Measurements from ENCODE around the gene DBNDD2. TPM values are rescaled to one million over a fixed set of nuclear protein-coding genes. Genes with fewer than 3 reads are reported as not detected.

DBNDD2 gene
- total RNA-seq, 1 donor from 2014 or later, result 18.1 TPM

GRCh38 chr20:45406260-45407066, 1.6 kb upstream of the DBNDD2 start:
- H3K27ac Mint-ChIP-seq (ENCODE audit: unreplicated experiment), result no peak overlapping the region
- peaks cover 6% of the 10 kb centered on the region for H3K9me3 Mint-ChIP-seq

GRCh38 chr20:45407067-45407745, 883 bp upstream of the DBNDD2 start:
- Mint-ChIP-seq H3K4me1 (peaks cover 14% of the 10 kb centered on the region), H3K27me3 (ENCODE audit: low read depth) (peaks cover 33% of the 10 kb centered on the region), H3K9me3 (no peaks in the 10 kb centered on the region), H3K27ac (ENCODE audit: unreplicated experiment) (no peak overlapping the region), H3K36me3 (ENCODE audit: low read depth) (peaks cover 10% of the 10 kb centered on the region), H3K4me3 (peak overlapping the region; percentile 90)
- no peak for DNase-seq (ENCODE audit: low read depth, low spot score)
- TF ChIP-seq CTCF (conservative IDR thresholded peaks at IDR 0.05), result no peak

More at GRCh38 chr20:45406260-45407066, 1.6 kb upstream of the DBNDD2 start:
- Mint-ChIP-seq H3K36me3 (ENCODE audit: low read depth) (peaks cover 15% of the 10 kb centered on the region), H3K27me3 (ENCODE audit: low read depth) (peaks cover 33% of the 10 kb centered on the region), H3K4me3 (peak overlapping the region; percentile 90), H3K4me1 (peaks cover 14% of the 10 kb centered on the region)
- peak; percentile 42 for DNase-seq (ENCODE audit: low read depth, low spot score)
- no peak for TF ChIP-seq CTCF (conservative IDR thresholded peaks at IDR 0.05)

- Mint-ChIP-seq H3K9me3 (no peaks in the 10 kb centered on the region), H3K27me3 (ENCODE audit: low read depth) (peaks cover 29% of the 10 kb centered on the region), H3K27ac (ENCODE audit: unreplicated experiment) (no peak overlapping the region), H3K4me3 (peak overlapping the region; percentile 56), H3K4me1 (peaks cover 14% of the 10 kb centered on the region), H3K36me3 (ENCODE audit: low read depth) (peaks cover 10% of the 10 kb centered on the region)
- DNase-seq (ENCODE audit: low read depth, low spot score), result no peak
- TF ChIP-seq CTCF (conservative IDR thresholded peaks at IDR 0.05), result no peak
Measured at GRCh38 chr20:45408646-45409213, 641 bp downstream of the DBNDD2 start.

- Mint-ChIP-seq H3K9me3 (no peaks in the 10 kb centered on the region), H3K27me3 (ENCODE audit: low read depth) (peaks cover 20% of the 10 kb centered on the region), H3K4me3 (peak overlapping the region; percentile 74), H3K27ac (ENCODE audit: unreplicated experiment) (no peak overlapping the region), H3K36me3 (ENCODE audit: low read depth) (peaks cover 9% of the 10 kb centered on the region), H3K4me1 (peaks cover 12% of the 10 kb centered on the region)
- no peak for TF ChIP-seq CTCF (conservative IDR thresholded peaks at IDR 0.05)
- DNase-seq (ENCODE audit: low read depth, low spot score), result no peak
Measured at GRCh38 chr20:45409521-45410272, 1.6 kb downstream of the DBNDD2 start.

- Mint-ChIP-seq H3K36me3 (ENCODE audit: low read depth) (peaks cover 7% of the 10 kb centered on the region), H3K4me3 (peak overlapping the region; percentile 74), H3K27me3 (ENCODE audit: low read depth) (peaks cover 11% of the 10 kb centered on the region), H3K9me3 (no peaks in the 10 kb centered on the region), H3K27ac (ENCODE audit: unreplicated experiment) (no peak overlapping the region), H3K4me1 (peaks cover 18% of the 10 kb centered on the region)
- DNase-seq (ENCODE audit: low read depth, low spot score), result no peak
- no peak for TF ChIP-seq CTCF (conservative IDR thresholded peaks at IDR 0.05)
Measured at GRCh38 chr20:45410887-45411286, 2.8 kb downstream of the DBNDD2 start.

Measured in neural crest cell (in vitro differentiated cells).